Activated T-helper 9 cell treated with anti-CD3 and anti-CD28 coated beads, Interleukin-2, amount 50 U/mL, for 16 hours (primary cell): ENCODE measurements around the gene RERG.
A peak's percentile ranks its signal among the peaks of the same experiment; 100 is the strongest.
"Not testable (repeated sequence)": the region's sequence is repeated elsewhere in the genome, so short reads cannot be mapped to it uniquely, and the experiment has no call there.

Source experiments
- DNase-seq: peaks from one replicate; pipeline ENCODE4 v3.0.0-alpha.2; 2020; ENCODE audit warnings: low read depth

The RERG gene, protein sequence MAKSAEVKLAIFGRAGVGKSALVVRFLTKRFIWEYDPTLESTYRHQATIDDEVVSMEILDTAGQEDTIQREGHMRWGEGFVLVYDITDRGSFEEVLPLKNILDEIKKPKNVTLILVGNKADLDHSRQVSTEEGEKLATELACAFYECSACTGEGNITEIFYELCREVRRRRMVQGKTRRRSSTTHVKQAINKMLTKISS

DNA sequence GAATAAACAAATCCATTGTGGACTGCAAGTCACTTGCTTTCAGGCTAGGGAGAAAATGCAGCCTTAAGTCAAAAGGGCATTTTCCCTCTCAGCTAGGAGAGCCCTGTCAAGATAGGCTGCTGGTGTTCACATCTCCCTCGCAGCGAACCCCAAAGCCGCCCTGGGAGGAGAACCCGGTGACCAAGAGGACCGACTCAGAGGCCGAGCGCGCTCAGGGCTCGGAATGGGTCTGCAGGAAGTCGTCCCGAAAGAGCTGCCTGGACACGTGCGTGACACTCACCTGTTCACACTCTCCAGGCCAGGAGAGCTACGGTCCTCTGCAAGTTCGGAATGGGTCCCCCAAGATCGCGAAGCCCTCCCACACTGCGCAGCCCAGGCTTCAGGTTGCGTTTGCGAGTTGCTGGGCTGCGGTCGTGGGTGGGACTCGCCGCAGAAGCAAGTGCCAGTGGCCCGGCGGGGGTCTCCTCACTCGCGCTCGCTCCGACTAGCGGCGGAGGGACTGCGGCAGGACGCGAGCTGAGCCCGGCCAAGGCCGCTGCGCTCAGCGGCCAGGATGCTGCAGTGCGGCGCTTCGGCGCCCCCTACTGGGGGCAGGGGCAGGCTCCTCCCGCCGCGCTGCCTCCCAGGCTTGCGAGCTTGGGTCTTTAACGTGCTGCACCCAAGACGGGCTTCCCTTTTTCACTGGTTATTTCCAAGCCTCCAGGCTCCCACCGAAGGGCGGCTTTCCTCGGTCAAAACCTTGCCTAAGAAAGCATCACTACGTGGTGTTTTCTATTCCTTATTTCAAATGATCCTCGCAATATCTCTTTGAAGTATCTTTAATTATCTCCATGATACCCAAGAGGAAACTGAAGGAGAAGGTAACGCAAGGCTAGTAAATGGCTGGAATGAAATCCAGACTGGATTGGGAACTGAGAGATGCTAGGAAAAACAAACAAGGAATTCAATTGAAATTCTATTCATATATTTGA lies at the start of gene RERG:
Gene RERG, minus strand, starts transcription at position 503 of the 971 bp plus-strand sequence. CDS start 3,928 bp downstream, outside the sequence.
- DNase-seq, result peak; percentile 64

DNA sequence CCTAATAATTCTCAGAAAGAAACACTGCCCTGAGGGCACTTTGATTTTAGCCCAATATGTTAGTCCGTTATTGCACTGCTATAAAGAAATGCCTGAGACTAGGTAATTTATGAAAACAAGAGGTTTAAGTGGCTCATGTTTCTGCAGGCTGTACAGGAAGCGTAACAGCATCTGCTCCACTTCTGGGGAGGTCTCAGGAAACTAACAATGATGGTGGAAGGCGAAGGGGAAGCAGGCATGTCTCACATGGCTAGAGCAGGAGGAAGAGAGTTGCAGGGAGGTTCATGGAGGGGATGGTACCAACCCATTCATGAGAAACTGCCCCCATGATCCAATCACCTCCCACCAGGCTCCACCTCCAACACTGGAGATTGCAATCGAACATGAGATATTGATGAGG lies 49.4 kb upstream of the RERG start:
- no peak for DNase-seq

DNA sequence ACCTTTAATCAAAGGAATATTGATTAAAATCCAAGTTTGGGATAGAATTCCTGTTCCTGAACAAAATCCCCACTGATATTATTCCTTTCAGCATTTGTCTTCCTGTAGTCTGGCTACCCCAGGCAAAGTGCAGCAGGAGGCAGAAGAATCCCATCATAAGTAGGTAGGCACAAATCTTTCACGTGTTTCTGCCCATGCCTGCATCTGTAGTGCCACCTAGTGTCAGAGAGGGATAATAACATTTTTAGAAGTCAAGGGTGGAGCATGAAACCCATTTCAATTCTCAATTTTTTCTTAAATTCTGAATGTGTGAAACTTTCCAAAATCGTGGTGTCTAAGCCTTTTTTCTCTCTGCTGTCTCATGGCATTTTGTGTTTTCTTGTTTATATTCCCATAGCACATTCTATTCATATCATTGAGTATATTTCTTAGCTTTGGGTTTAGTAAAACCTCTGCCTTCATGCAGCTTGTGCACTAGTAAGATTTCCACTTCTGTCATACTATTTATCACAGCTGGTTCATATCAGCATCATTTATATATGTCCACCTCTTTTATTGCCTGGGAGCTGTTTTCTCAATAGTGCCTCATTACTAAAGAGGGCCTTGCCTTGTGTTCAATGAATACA lies 47.8 kb upstream of the RERG start:
- peak; percentile 3 for DNase-seq

DNA sequence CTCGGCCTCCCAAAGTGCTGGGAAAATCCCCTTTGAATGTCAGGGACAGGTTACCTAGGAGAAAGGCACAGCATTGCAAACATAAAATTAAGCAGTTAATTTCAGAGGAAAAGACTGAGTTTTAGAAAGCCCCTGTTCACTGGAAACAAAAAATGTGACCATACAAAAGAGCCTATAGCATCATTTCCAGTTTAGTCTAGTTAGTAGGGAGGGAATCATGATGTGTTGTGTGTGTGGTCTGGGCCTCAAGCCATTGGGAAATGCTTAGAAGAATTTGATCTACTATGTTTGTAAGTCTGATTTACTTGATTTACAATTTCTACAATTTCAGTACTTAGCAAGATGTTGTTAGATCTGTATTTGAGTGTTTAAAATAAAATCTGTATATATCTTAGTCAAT lies 47.1 kb upstream of the RERG start:
- DNase-seq, result no peak

DNA sequence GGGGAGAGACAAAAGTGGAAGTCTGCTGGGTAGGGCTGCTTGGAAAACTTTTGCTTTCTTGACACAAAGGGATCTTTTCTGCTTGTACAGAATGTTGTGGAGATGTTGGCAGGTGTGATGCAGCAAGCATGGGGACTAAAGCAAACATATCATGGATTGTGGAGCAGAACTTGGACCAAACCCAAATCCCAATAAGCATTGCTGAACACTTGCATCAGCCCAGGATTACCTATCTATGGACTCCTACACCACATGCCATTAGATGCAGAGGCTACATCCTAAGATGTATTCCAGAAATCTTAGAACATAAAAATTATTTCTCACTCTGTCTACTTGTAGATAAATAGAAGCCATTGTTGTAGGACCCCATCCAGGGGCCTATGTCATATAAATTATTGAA lies 44.7 kb upstream of the RERG start:
- no peak for DNase-seq

DNA sequence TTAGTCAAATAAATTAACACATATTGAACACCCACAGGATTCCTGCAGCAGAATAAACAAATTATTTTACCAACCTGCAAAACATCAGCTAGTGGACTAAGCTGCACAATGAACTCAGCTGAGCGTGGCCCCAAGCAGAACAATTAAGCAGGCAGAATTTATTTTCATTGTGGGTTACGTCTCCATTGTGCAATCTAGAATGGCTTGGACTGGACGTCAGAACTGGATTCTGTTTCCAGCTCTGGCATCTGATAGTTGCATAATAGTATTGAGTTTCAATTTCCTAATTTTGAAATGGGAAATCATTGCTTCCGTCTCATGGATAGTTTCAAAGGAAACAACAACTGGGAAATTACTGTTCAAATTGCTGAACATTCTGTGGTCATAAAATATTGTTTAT lies 35.5 kb upstream of the RERG start:
- no peak for DNase-seq

DNA sequence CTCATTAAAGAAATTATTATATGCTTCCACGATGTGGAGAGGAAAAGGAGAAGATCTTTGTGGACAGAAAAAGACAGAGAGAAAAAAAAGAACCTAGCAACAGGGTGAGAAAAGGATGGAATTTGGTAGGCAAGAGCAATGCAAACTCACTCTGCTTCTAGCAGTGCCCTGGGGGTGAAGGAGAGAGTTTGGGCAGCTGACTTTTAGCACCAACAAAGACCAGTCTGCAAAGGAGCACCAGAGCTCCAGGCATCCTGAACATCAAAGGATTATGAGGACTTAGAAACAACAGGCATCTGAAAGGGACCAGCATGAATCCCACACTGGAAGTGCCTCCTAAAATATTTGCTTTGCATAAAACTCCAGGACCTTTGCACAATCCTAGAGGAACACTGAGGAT lies 32.8 kb upstream of the RERG start:
- DNase-seq, result no peak

DNA sequence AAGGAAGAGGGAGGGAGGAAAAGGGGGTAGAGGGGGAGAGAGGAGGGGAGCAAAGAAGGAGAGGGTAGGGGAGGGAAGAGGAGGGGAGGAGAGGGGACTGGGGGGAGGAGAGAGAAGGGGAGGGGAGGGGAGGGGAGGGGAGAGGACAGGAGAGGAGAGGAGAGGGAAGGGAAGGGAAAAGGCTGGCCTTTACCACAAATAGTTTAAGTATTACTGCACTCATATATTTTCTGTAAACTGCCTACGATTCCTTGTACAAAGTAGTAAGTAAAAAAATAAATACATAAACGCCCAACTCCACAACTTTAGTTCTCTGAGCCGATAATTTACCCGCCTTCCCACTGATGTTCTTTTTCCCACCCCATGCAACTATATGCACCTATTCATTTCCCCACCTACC lies 23.7 kb upstream of the RERG start:
- DNase-seq, result no peak

DNA sequence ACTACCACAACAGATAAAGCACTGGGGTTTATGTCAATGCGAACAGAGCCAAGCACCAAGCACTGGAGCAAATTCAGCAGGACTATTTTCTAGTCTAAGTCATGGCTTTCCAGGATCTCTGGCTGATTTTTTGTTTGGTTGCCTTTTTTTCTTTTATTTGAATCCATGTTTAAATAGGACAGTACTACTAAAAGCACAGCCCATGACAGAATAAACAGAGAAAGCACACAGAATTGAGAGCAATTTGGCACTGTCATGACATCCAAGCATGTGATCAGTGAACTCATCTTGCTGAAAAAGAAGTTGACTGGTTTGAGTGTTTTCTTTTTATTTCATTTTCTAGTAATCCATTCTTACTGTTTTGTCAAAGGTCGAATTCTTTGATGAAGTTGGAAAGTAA lies 23.1 kb upstream of the RERG start:
- DNase-seq, result no peak

DNA sequence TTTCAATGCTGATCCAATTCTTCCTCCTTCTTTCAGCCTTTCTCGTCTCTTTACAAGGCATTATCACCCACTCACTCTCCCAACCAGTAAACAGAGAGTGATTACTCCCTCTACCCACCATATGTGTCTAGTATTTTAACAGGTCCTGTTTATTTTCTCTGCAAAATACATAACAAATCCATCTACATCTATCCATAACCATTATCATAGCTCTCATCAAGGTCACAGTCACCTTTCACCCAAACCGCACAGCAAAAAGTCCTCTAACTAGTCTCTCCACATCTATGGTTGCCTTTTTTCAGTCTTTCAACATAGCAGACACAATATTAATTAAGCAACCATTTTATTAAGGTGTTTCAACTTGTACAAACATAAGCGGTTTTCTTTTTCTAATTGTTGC lies 21.9 kb upstream of the RERG start:
- no peak for DNase-seq

DNA sequence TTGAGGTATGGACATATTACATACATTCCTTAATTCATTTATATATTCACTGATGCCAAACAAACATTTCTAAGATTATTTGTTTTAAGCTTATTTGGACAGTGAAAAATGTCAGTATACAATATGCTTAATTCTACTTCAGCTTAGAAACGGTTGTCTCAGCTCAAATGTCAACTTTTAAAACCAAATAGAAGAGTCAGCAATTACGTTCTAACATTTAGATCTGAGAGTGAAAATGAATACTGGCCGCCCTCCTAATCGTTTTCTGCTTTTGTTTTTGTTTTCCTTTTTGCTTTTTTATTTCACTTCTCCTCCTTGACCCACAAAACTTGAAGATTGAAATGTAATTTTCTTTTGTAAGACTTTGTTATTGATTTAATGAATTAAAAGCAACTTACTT lies 19.7 kb upstream of the RERG start:
- DNase-seq, result no peak

DNA sequence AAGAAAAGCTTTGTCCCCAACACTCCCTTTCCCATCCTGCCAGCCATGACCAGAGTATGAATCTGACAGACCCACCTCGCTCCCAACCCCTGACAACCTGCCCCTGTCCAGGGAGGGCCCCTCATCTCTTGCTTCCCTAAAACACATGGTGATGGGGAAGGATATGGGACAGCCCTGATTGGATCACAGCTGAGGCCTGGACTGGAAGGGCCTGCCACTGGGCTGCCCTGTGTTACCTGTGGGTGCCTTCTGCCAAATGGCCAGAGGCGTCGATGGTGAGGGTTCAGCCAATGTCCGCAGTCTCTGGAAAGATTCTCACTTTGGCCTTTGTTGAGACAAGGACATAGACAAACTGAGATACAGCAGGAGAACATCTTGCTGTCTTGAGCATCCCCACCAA lies 13.3 kb upstream of the RERG start:
- DNase-seq, result no peak

DNA sequence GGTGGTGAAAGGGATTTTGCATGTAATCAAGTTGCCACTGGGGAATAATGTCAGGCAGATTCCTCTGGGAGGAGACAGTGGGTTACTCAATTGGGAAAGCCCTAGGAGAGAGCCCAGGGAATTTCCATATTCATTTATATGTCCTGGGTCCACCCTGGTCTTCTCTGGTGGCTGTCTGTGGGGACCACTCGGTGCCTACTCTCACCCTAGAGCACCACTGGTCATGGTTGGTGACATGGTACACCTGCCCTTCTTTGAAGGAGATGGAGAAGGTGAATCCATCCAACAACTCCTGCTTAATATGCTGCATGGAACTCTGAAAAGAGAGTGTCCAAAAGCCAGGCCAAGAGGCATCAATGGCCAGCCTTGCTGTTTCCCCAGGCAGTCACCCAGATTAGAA lies 12.8 kb upstream of the RERG start:
- DNase-seq, result no peak

DNA sequence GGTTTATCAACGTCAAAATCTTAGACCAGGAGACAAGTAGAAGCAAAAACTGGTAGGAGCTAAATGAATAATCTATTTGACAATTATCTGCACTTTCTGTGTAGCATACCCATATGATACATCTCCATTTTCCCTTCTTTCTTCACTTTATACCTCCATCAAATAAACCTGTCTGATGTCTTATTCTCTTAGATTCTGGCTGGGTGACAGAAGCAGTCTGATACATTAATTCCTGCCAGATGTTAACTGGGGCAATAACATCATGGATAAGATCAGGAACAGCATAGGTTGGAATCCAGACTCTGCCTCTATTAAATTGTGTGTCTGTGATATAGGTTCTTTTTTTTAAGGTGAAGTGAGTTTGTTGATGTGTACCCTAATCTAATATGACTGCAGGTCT lies 11.7 kb upstream of the RERG start:
- no peak for DNase-seq

DNA sequence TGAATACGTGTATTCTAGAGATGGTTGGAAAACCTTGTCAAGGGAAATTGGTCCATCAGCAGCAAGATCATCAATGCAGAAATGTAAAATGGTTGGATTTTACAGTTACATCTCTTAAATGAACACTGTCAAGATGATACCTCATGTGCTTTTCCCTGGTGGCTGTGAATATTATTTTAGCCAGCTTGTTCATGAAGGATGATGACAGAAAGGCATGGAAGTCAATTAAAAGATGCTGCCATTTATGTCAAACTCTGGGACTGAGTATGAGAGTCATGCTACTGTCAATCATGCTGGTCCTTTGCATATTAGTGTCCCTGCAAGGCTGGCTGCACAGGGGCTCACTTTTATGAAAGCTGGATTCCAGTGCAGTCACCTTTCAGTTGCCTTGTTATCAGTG lies 10.3 kb upstream of the RERG start:
- no peak for DNase-seq

DNA sequence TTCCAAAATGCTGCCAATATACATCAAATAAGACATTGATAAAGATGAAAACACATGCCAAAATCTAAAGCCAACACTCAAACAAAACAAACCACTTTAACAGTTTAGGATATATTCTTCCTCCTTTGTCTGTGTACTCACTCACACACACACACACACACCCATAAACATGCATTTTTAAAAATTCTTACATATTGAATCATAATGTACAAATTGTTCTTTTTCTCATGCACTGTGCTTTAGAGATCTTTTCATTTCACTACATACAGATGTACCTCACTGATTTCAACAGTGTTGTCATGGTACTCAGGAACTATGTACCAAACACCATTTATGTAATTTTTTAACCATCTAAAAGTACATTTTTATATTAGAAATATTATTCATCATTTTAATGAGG lies 9.5 kb upstream of the RERG start:
- no peak for DNase-seq

DNA sequence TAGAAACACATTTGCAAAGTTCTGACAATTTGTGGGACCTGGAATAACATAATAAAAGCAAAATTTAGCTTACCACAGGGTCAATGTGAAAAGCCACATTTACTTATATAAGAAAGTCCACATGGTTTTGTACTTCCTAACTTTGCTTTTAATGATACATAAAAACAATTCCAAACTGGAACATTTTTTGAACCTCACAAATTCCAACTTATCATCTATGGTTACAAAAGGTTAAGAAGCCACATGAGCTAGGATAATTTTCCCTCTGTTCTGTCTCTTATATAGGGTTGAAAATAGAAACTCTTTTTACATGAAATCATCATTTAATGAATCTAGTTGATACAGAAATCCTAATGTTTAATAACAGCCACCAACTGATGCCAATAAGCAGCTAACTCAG lies 8.9 kb upstream of the RERG start:
- no peak for DNase-seq

DNA sequence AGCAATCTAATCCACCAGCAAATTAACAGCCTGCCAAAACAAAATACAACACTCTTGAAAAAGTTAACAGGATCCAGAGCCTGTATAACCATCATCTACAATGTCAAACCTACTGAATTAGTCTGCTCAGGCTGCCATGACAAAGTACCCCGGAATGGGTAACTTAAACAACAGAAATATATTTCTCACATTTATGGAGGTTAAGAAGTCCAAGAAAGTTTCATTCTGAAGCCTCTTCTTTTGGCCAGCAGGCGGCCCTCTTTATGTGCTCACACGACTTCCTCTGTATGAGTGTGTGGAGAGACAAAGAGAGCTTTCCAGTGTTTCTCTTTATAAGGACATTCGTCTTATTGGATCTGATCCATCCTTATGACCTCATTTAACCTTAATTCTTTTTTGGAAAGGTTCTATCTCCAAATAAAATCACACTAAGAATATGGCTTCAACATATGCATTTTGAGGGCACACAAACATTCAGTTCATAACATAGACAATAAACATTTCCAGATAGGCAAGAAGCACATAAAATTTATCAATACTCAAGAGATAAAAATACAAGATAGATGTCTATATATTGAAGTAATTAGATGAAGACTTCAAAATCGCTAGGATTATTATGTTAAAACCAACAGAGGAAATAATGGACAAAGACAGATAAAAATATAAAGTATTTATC lies 5.9 kb upstream of the RERG start:
- no peak for DNase-seq

DNA sequence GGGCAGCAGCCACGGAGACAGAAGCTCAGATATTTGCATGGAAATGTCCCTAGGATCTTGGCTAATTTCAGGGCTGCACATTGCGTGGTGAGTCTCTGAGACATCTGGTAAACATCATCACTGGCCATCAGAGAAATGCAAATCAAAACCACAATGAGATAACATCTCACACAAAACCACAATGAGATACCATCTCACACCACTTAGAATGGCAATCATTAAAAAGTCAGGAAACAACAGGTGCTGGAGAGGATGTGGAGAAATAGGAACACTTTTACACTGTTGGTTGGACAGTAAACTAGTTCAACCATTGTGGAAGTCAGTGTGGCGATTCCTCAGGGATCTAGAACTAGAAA lies 4.6 kb upstream of the RERG start:
- not testable (repeated sequence) for DNase-seq

DNA sequence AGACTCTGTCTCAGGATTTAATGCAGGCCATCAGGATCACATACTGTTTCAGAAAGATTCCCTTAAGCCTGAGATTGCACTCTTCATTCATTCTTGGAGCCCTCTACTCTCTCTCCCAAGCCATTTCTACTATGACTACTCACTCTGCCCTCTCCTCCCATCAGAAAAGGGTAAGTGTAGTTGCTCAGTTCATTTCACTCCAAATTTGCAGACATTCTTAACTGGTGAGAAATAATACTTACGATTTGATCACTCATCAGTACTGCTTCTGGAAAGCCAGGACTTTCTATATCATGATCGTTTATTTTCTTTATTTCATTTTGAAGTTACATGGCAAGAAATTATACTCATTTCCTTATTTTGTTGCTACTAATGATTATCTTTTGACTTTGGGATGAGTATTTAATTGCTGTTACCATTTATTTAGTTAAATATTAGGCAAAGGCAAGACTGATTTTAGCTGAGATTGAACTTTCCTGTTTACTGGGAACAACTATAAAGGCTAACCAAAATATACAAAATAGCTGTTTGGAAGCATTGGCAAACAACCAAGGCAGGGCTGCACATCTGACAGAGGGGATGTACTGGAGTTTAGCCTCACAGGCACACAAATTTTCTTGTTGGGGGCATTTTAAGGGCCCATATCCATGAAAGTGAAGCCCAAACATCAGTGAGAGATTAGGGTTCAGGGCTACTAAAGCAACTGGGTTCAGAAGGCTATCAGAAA lies 4.1 kb upstream of the RERG start:
- DNase-seq, result no peak

DNA sequence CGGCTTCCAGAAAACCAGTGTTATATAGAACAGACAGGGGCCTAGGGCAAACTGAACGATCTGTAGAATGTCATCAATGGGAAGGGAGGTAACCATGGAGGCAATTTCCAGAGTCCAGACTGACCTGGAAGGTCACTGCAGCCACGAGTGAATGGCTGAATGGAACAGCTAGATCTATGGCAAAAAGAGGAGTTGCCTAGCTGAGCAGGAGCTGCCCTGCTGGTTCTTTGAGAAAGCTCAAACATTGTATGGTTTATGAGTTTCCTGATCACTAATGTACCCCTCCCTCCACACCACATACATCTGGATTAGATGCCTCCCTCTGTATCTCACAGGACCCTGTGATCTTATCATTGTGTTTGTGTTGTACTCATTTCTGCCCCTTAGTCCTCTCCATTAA lies 1.0 kb upstream of the RERG start:
- no peak for DNase-seq

DNA sequence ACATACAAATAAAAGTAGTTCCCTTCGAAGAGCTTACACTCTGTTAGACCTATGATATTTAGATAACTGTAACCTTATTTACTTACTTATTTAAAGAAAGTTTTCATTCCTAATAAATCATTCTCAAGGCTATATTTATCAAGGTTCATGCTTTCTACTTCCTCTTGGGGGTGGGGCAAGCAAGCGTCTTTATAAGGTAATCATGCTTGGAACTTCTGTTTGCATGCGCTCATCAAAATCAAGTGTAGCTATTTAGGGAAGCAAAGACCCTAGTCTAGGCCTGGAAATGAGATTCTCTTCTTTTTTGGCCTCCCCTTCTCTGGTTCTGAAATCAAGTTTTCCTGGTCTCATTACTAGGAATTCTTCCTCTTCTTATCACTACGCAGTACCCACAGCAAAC lies 766 bp downstream of the RERG start:
- DNase-seq, result no peak
